ENCODE data around the gene JAG2.

JAG2 gene

GRCh38 chr14:105209646-105210045 is 41.1 kb upstream of the JAG2 start:
- Histone ChIP-seq H3K4me3 (ENCODE audit: low read depth, low read length) (no peak overlapping the region), H3K27ac (ENCODE audit: extremely low read depth, low read depth, low read length) (no peak overlapping the region), H3K9me3 (ENCODE audit: control insufficient read depth, insufficient read depth, low read depth, low read length) (no peaks in the 10 kb centered on the region), H3K4me1 (ENCODE audit: control insufficient read depth, insufficient read depth, low read length) (no peaks in the 10 kb centered on the region), H3K36me3 (ENCODE audit: control insufficient read depth in 2 of 2, insufficient read depth in 1 of 2, low read length in 2 of 2) (peaks cover 0 to 31% of the 10 kb centered on the region in 2 experiments; a peak in 1 of 3 replicates)
- TF ChIP-seq ZNF830 (tag by site-specific recombination; IDR thresholded peaks at IDR 0.05; ENCODE audit: low read depth) (no peak), ZNF677 (tag by site-specific recombination; IDR thresholded peaks at IDR 0.05) (no peak)
- CTCF ChIA-PET, result interaction anchor here (2.4 kb wide), 1 partner anchor 142 kb away, joined by 9 read pairs; no protein-coding TSS in a partner anchor
- POLR2A ChIA-PET, result no interaction called here

GRCh38 chr14:105209091-105209490 is 40.5 kb upstream of the JAG2 start:
- ChIA-PET POLR2A (no interaction called here), CTCF (interaction anchor here (2.4 kb wide), 1 partner anchor 143 kb away, joined by 9 read pairs; no protein-coding TSS in a partner anchor)
- TF ChIP-seq ATF2 (tag by site-specific recombination; IDR thresholded peaks at IDR 0.05; ENCODE audit: low read depth), result no peak
- no peak for TF ChIP-seq ZBTB1 (tag by site-specific recombination; IDR thresholded peaks at IDR 0.05)
- TF ChIP-seq KLF16 (tag by site-specific recombination; IDR thresholded peaks at IDR 0.05), result no peak
- TF ChIP-seq PRDM4 (tag by site-specific recombination; IDR thresholded peaks at IDR 0.05), result no peak
- TF ChIP-seq ZBTB49 (tag by site-specific recombination; IDR thresholded peaks at IDR 0.05; ENCODE audit: low read depth), result no peak
- TF ChIP-seq ZNF169 (tag by site-specific recombination; IDR thresholded peaks at IDR 0.05), result no peak
- no peak for TF ChIP-seq KLF10 (tag by site-specific recombination; IDR thresholded peaks at IDR 0.05)
- TF ChIP-seq ZBTB17 (tag by site-specific recombination; IDR thresholded peaks at IDR 0.05), result no peak
- no peak for TF ChIP-seq ZSCAN5A (tag by site-specific recombination; IDR thresholded peaks at IDR 0.05)
- no peak for TF ChIP-seq ZNF2 (tag by site-specific recombination; IDR thresholded peaks at IDR 0.05)
- TF ChIP-seq ZBTB7A (tag by site-specific recombination; IDR thresholded peaks at IDR 0.05; ENCODE audit: low read depth), result no peak
- TF ChIP-seq ZNF362 (tag by site-specific recombination; IDR thresholded peaks at IDR 0.05), result no peak
- TF ChIP-seq ZNF24 (tag by site-specific recombination; IDR thresholded peaks at IDR 0.05), result no peak
- H3K4me3 ChIP-seq (ENCODE audit: low read depth, low read length), result no peak overlapping the region
- H3K4me1 ChIP-seq (ENCODE audit: control insufficient read depth, insufficient read depth, low read length), result no peaks in the 10 kb centered on the region
- H3K36me3 ChIP-seq (ENCODE audit: control insufficient read depth in 2 of 2, insufficient read depth in 1 of 2, low read length in 2 of 2), result peaks cover 0 to 29% of the 10 kb centered on the region in 2 experiments; a peak in 1 of 3 replicates
- H3K27ac ChIP-seq (ENCODE audit: extremely low read depth, low read depth, low read length), result no peak overlapping the region
- H3K9me3 ChIP-seq (ENCODE audit: control insufficient read depth, insufficient read depth, low read depth, low read length), result no peaks in the 10 kb centered on the region
